Panc1 (cell line): ENCODE results near the gene GREB1. TPM values are rescaled to one million over a fixed set of nuclear protein-coding genes. Genes with fewer than 3 reads are reported as not detected.
A peak's percentile ranks its signal among the peaks of the same experiment; 100 is the strongest.

Experiments
- ATAC-seq: fragments of 200-7000 bp; cut with Tn5 transposase; 2 replicates; pipeline ENCODE4 v1.9.1; 2020; ENCODE audit warnings: mild to moderate bottlenecking, moderate library complexity
- BruUV-seq: library from RNA; stranded (reverse); fragments of 400-500 nt; replicated peaks from 2 replicates; lab custom pipeline; 2021; lab: Mats Ljungman, UMichigan
- CTCF ChIA-PET: fragments of 300-600 bp; sonication (Branson Sonifier 250); formaldehyde crosslinking; loops from one replicate; lab custom pipeline; 2022; ENCODE audit warnings: antibody characterized with exemption; lab: Charles Lee
- POLR2A ChIA-PET: fragments of 300-600 bp; sonication (Branson Sonifier 250); formaldehyde crosslinking; loops from one replicate; lab custom pipeline; 2022; ENCODE audit warnings: antibody characterized with exemption; lab: Charles Lee
- DNase-seq: peaks from one replicate; pipeline ENCODE4 v3.0.0-alpha.2; 2010; ENCODE audit warnings: low read depth, low spot score
- H3K27ac ChIP-seq: 2 replicates; pipeline ENCODE4 v1.5.1; 2011; ENCODE audit warnings: mild to moderate bottlenecking, low read length, inconsistent platforms
- H3K27me3 ChIP-seq: fragments of 200-500 bp; sonication (Bioruptor generic); 2 replicates; pipeline ENCODE4 v1.6.0; 2014; ENCODE audit warnings: low read length, inconsistent platforms; ENCODE audit not compliant: control insufficient read depth, insufficient read depth
- H3K36me3 ChIP-seq: fragments of 200-500 bp; sonication (Bioruptor generic); 2 replicates; pipeline ENCODE4 v1.5.1; 2014; ENCODE audit warnings: inconsistent platforms, mild to moderate bottlenecking, low read length, moderate library complexity; ENCODE audit not compliant: control insufficient read depth, insufficient read depth
- H3K4me1 ChIP-seq: 2 replicates; pipeline ENCODE4 v1.5.1; 2011; ENCODE audit warnings: inconsistent platforms, mild to moderate bottlenecking, low read length, moderate library complexity; ENCODE audit not compliant: control insufficient read depth, insufficient read depth
- H3K4me3 ChIP-seq, 2 experiments: 2 replicates each; pipeline ENCODE4 v1.5.1; 2011 to 2012; ENCODE audit warnings: low read depth in 2 of 2, low read length in 2 of 2, mild to moderate bottlenecking in 2 of 2, inconsistent platforms in 1 of 2, moderate library complexity in 1 of 2
- H3K9me3 ChIP-seq: fragments of 200-500 bp; sonication (Bioruptor generic); 2 replicates; pipeline ENCODE4 v1.5.1; 2014; ENCODE audit warnings: low read depth, mild to moderate bottlenecking, inconsistent platforms, low read length, moderate library complexity; ENCODE audit not compliant: control insufficient read depth, insufficient read depth
- CTCF ChIP-seq: fragments of 450-650 bp; IDR thresholded peaks from 2 replicates; pipeline ENCODE4 v1.5.1; 2017; ENCODE audit warnings: mild to moderate bottlenecking
- POLR2AphosphoS5 ChIP-seq: IDR thresholded peaks from 2 replicates; pipeline ENCODE4 v1.6.1; 2012; ENCODE audit warnings: mild to moderate bottlenecking, low read depth, low read length, moderate library complexity
- REST ChIP-seq, 2 experiments: IDR thresholded peaks; 2 replicates each; pipeline ENCODE4 v1.6.1; 2011 to 2012; ENCODE audit warnings: low read depth in 2 of 2, control low read depth in 1 of 2, low read length in 1 of 2, mild to moderate bottlenecking in 1 of 2, moderate library complexity in 1 of 2; ENCODE audit not compliant: insufficient read depth in 1 of 2
- SIN3A ChIP-seq: IDR thresholded peaks from 2 replicates; pipeline ENCODE4 v1.6.1; 2012; ENCODE audit warnings: low read depth, mild to moderate bottlenecking, low read length, moderate library complexity, borderline replicate concordance; ENCODE audit not compliant: insufficient read depth
- TCF7L2 ChIP-seq: IDR thresholded peaks from 2 replicates; pipeline ENCODE4 v1.6.1; 2011; ENCODE audit warnings: mild to moderate bottlenecking, low read depth, low read length, inconsistent platforms
- in situ Hi-C: cut with HindIII; loops from 2 replicates; pipeline ENCODE4 v1.10.0; 2016; ENCODE audit warnings: low sequenced_read_pairs, low pct_unique_long_range_greater_than_20kb
- intact Hi-C: fragments of 100-400 bp; cut with micrococcal nuclease; formaldehyde crosslinking; loops from one replicate; pipeline ENCODE4 v1.10.0; 2022; ENCODE audit not compliant: unreplicated experiment
- total RNA-seq: library from RNA; stranded (reverse); gene quantifications from one replicate; pipeline ENCODE4 v1.2.1, GENCODE V29; 2021; ENCODE audit not compliant: unreplicated experiment

Gene GREB1
- total RNA-seq, 1 experiment from 2014 or later = 0.90 TPM

GRCh38 chr2:11581797-11582611, 48.2 kb downstream of the GREB1 start:
- no peak for TF ChIP-seq SIN3A
- TF ChIP-seq CTCF = no peak
- TF ChIP-seq REST (IDR thresholded peaks at IDR 0.05; ENCODE audit: insufficient read depth in 1 of 2, low read depth in 2 of 2, low read length in 1 of 2) = no peak
- no peak for TF ChIP-seq POLR2AphosphoS5
- TF ChIP-seq TCF7L2 = no peak
- no peak overlapping the region for H3K4me3 ChIP-seq
- H3K36me3 ChIP-seq = no peaks in the 10 kb centered on the region
- intact Hi-C loops = no loop called here
- ATAC-seq (peak; percentile 25; the same call in 1 of the 2 replicates), DNase-seq (no peak)
- in situ Hi-C loops = no loop called here
- no peaks in the 10 kb centered on the region for H3K9me3 ChIP-seq
- POLR2A ChIA-PET = no interaction called here
- H3K27ac ChIP-seq = no peak overlapping the region
- no TSS peak for BruUV-seq
- no peaks in the 10 kb centered on the region for H3K4me1 ChIP-seq
- CTCF ChIA-PET = interaction anchor here (0.6 to 3.1 kb wide), 9 partner anchors 14 to 525 kb away, joined by 3 to 16 read pairs (median 4); partner anchors contain the start of gene LPIN1
- H3K27me3 ChIP-seq = peaks cover 2% of the 10 kb centered on the region; the same call in 1 of the 2 replicates

- Histone ChIP-seq H3K9me3 (no peaks in the 10 kb centered on the region), H3K27me3 (peaks cover 2% of the 10 kb centered on the region; the same call in 1 of the 2 replicates), H3K4me1 (no peaks in the 10 kb centered on the region), H3K27ac (no peak overlapping the region), H3K4me3 (no peak overlapping the region), H3K36me3 (no peaks in the 10 kb centered on the region)
- CTCF ChIA-PET = interaction anchor here (0.6 to 3.1 kb wide), 9 partner anchors 14 to 525 kb away, joined by 3 to 16 read pairs (median 4); partner anchors contain the start of gene LPIN1
- no TSS peak for BruUV-seq
- POLR2A ChIA-PET = no interaction called here
- ATAC-seq = peak; percentile 64
- no peak for TF ChIP-seq REST (IDR thresholded peaks at IDR 0.05; ENCODE audit: insufficient read depth in 1 of 2, low read depth in 2 of 2, low read length in 1 of 2)
- no peak for TF ChIP-seq POLR2AphosphoS5
- TF ChIP-seq TCF7L2 = no peak
- no peak for TF ChIP-seq SIN3A
- no peak for TF ChIP-seq CTCF
- no peak for DNase-seq
- in situ Hi-C loops (no loop called here), intact Hi-C loops (no loop called here)
These were observed 48.7 kb downstream of the GREB1 start for GRCh38 chr2:11582612-11582861.
